SK-N-MC (cell line): ENCODE results near the gene SYT8.

Source experiments
- EZH2 ChIP-seq: fragments of 200-600 bp; sonication (generic); IDR thresholded peaks from one replicate; pipeline ENCODE4 v1.6.1; 2017; ENCODE audit warnings: antibody characterized with exemption
- POLR2AphosphoS5 ChIP-seq: IDR thresholded peaks from 2 replicates; pipeline ENCODE4 v1.6.1; 2012; ENCODE audit warnings: mild to moderate bottlenecking, low read depth, low read length, borderline replicate concordance

DNA sequence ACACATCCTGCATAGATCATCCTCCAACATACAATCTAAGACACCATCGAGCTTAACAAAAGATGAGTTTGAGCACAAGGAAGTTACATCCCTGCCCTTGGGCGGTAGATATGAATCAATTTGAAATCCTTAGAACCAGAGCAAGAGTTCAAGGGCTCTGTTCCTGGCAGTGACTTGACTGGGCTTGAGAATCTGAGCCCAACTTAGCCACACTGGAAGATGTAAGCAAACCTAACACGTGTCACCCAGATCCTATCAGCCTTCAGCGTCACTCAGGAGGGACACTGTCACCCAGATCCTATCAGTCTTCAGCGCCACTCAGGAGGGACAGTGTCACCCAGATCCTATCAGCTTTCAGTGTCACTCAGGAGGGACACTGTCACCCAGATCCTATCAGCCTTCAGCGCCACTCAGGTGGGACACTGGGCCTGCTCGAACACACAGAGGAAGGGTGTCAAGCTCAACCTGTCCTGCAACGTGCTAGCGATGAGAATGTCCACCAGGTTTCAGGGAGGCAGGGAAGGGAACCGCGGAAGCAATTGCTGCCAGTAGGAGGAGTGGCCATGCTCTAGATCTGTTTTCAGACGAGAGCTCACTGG, 38.3 kb upstream of the SYT8 start:
- no peak for TF ChIP-seq POLR2AphosphoS5
- TF ChIP-seq EZH2: no peak
